Thyroid gland (tissue), 4 donors: ENCODE measurements around the gene RNF32.

Source experiments
- CTCF ChIP-seq, 6 experiments: fragments of 200-600 bp in 3 of 6; fragments of 450-650 bp in 3 of 6; sonication (generic) in 3 of 6; IDR thresholded peaks; one replicate each; pipeline ENCODE4 v1.5.1; 2016 to 2019; ENCODE audit warnings: antibody characterized with exemption in 6 of 6, mild to moderate bottlenecking in 2 of 6, inconsistent platforms in 1 of 6, moderate library complexity in 1 of 6
- POLR2A ChIP-seq, 2 donors: fragments of 450-650 bp; IDR thresholded peaks; one replicate each; pipeline ENCODE4 v1.6.1; 2017; ENCODE audit warnings: antibody characterized with exemption in 2 of 2, mild to moderate bottlenecking in 2 of 2, moderate library complexity in 1 of 2

GRCh38 chr7:156661637-156662036 lies 21.1 kb downstream of the RNF32 start:
- TF ChIP-seq CTCF (IDR thresholded peaks at IDR 0.05) (no peak), POLR2A (IDR thresholded peaks at IDR 0.05) (no peak)
